Liver (tissue), 3 donors: Measurements from ENCODE around the gene CLDN15.

Source experiments
- CTCF ChIP-seq: fragments of 150-350 bp; IDR thresholded peaks from 2 replicates; pipeline ENCODE4 v1.5.1; 2017; ENCODE audit warnings: improper control_type of control experiment, low read depth, low read length; ENCODE audit not compliant: missing input control
- RAD21 ChIP-seq, 2 donors: IDR thresholded peaks; 2 replicates each; pipeline ENCODE4 v1.6.1; 2016; ENCODE audit warnings: antibody characterized with exemption in 2 of 2, mild to moderate bottlenecking in 2 of 2
- REST ChIP-seq: IDR thresholded peaks from 2 replicates; pipeline ENCODE4 v1.6.1; 2016; ENCODE audit warnings: antibody characterized with exemption, mild to moderate bottlenecking
- SP1 ChIP-seq: IDR thresholded peaks from 2 replicates; pipeline ENCODE4 v1.6.1; 2018; ENCODE audit warnings: antibody characterized with exemption, mild to moderate bottlenecking
- TAF1 ChIP-seq: conservative IDR thresholded peaks from 2 replicates; pipeline ENCODE4 v1.6.1; 2016; ENCODE audit warnings: antibody characterized with exemption, mild to moderate bottlenecking
- YY1 ChIP-seq: IDR thresholded peaks from 2 replicates; pipeline ENCODE4 v1.6.1; 2016; ENCODE audit warnings: antibody characterized with exemption, mild to moderate bottlenecking
- donor health status: healthy.
- donor health status: healthy.

- no peak for TF ChIP-seq CTCF
- no peak for TF ChIP-seq REST
- no peak for TF ChIP-seq SP1
- no peak for TF ChIP-seq RAD21 (IDR thresholded peaks at IDR 0.05)
- TF ChIP-seq TAF1: no peak
- TF ChIP-seq YY1: no peak
These were observed 28.3 kb upstream of the CLDN15 start for GRCh38 chr7:101265622-101266516.
